Uterus (tissue), 4 donors: ENCODE data around the gene SLC8B1. TPM values are rescaled to one million over a fixed set of nuclear protein-coding genes. Genes with fewer than 3 reads are reported as not detected.

ENCODE experiments used
- DNase-seq, 2 donors: peaks; one replicate each; pipeline ENCODE4 v3.0.0-alpha.2; 2019 to 2020
- H3K27ac ChIP-seq, 2 donors: fragments of 200-600 bp; sonication (generic); 1 replicate in 1 of 2; 2 replicates in 1 of 2; pipeline ENCODE4 v1.5.1; 2016 to 2018
- H3K27me3 ChIP-seq, 2 donors: fragments of 200-600 bp; sonication (generic); one replicate each; pipeline ENCODE4 v1.5.1; 2018 to 2019; ENCODE audit warnings: control low read depth in 1 of 2
- H3K36me3 ChIP-seq, 2 donors: fragments of 200-600 bp; sonication (generic); one replicate each; pipeline ENCODE4 v1.5.1; 2019; ENCODE audit warnings: control low read depth in 1 of 2
- H3K4me1 ChIP-seq, 2 donors: fragments of 200-600 bp; sonication (generic); one replicate each; pipeline ENCODE4 v1.5.1; 2018 to 2019; ENCODE audit warnings: control low read depth in 1 of 2
- H3K4me3 ChIP-seq, 2 donors: fragments of 200-600 bp; sonication (generic); 1 replicate in 1 of 2; 2 replicates in 1 of 2; pipeline ENCODE4 v1.5.1; 2018 to 2019; ENCODE audit warnings: mild to moderate bottlenecking in 1 of 2
- H3K9me3 ChIP-seq, 2 donors: fragments of 200-600 bp; sonication (generic); one replicate each; pipeline ENCODE4 v1.5.1; 2019; ENCODE audit warnings: control low read depth in 1 of 2
- CTCF ChIP-seq, 4 experiments: fragments of 200-600 bp in 2 of 4; fragments of 450-650 bp in 2 of 4; sonication (generic) in 2 of 4; IDR thresholded peaks; one replicate each; pipeline ENCODE4 v1.5.1; 2016 to 2019; ENCODE audit warnings: antibody characterized with exemption in 4 of 4, mild to moderate bottlenecking in 2 of 4, moderate library complexity in 1 of 4
- POLR2A ChIP-seq, 2 donors: fragments of 450-650 bp; IDR thresholded peaks; one replicate each; pipeline ENCODE4 v1.6.1; 2016; ENCODE audit warnings: antibody characterized with exemption in 2 of 2, mild to moderate bottlenecking in 1 of 2, moderate library complexity in 1 of 2
- intact Hi-C: fragments of 100-400 bp; cut with DNase I; formaldehyde crosslinking; loops from one replicate; pipeline ENCODE4 v1.15.1; 2023; ENCODE audit warnings: low total_unique reads
- total RNA-seq, 4 donors: library from RNA; depleted of rRNA in 3 of 4; stranded (reverse); fragments of >200 nt in 3 of 4; gene quantifications; one replicate each; pipeline versions ENCODE4 v1.1.0 to v1.2.4, GENCODE V29; 2014 to 2023
- donor health status: DM: yes; HTN: yes; CAD: no.

SLC8B1 gene
- total RNA-seq, 4 donors from 2014 or later, result 14.2 to 47.1 (median 36.2) TPM

- Histone ChIP-seq H3K36me3 (no peaks in the 10 kb centered on the region), H3K4me3 (no peak overlapping the region), H3K27ac (peak overlapping the region; percentile 66 to 85), H3K9me3 (no peaks in the 10 kb centered on the region), H3K4me1 (peaks cover 0 to 20% of the 10 kb centered on the region in 2 donors), H3K27me3 (no peaks in the 10 kb centered on the region)
- no peak for DNase-seq
- intact Hi-C loops, result no loop called here
- TF ChIP-seq CTCF (IDR thresholded peaks at IDR 0.05) (no peak), POLR2A (IDR thresholded peaks at IDR 0.05) (no peak)
Observed at GRCh38 chr12:113270709-113271009, 64.2 kb downstream of the SLC8B1 start.

GRCh38 chr12:113269257-113269943 is 65.5 kb downstream of the SLC8B1 start:
- intact Hi-C loops, result no loop called here
- no peaks in the 10 kb centered on the region for H3K27me3 ChIP-seq
- peaks cover 0 to 20% of the 10 kb centered on the region in 2 donors for H3K4me1 ChIP-seq

GRCh38 chr12:113268621-113269020 is 66.3 kb downstream of the SLC8B1 start:
- intact Hi-C loops, result no loop called here
- DNase-seq, result no peak
- H3K27ac ChIP-seq, result no peak overlapping the region

More at GRCh38 chr12:113269257-113269943, 65.5 kb downstream of the SLC8B1 start:
- Histone ChIP-seq H3K4me3 (no peak overlapping the region), H3K36me3 (no peaks in the 10 kb centered on the region), H3K27ac (no peak overlapping the region), H3K9me3 (no peaks in the 10 kb centered on the region)
- DNase-seq, result no peak
- TF ChIP-seq CTCF (IDR thresholded peaks at IDR 0.05) (no peak), POLR2A (IDR thresholded peaks at IDR 0.05) (no peak)

GRCh38 chr12:113268136-113268535 is 66.8 kb downstream of the SLC8B1 start:
- no peak for DNase-seq
- TF ChIP-seq POLR2A (IDR thresholded peaks at IDR 0.05) (no peak), CTCF (IDR thresholded peaks at IDR 0.05) (no peak)
- Histone ChIP-seq H3K4me3 (no peak overlapping the region), H3K4me1 (peaks cover 0 to 17% of the 10 kb centered on the region in 2 donors), H3K36me3 (no peaks in the 10 kb centered on the region), H3K27ac (no peak overlapping the region), H3K27me3 (no peaks in the 10 kb centered on the region), H3K9me3 (no peaks in the 10 kb centered on the region)
- intact Hi-C loops, result no loop called here

More at GRCh38 chr12:113268621-113269020, 66.3 kb downstream of the SLC8B1 start:
- H3K9me3 ChIP-seq, result no peaks in the 10 kb centered on the region
- H3K4me3 ChIP-seq, result no peak overlapping the region
- H3K27me3 ChIP-seq, result no peaks in the 10 kb centered on the region
- peaks cover 0 to 20% of the 10 kb centered on the region in 2 donors for H3K4me1 ChIP-seq
- TF ChIP-seq POLR2A (IDR thresholded peaks at IDR 0.05), result no peak
- no peak for TF ChIP-seq CTCF (IDR thresholded peaks at IDR 0.05)
- H3K36me3 ChIP-seq, result no peaks in the 10 kb centered on the region

GRCh38 chr12:113267621-113268020 is 67.3 kb downstream of the SLC8B1 start:
- H3K27ac ChIP-seq, result no peak overlapping the region
- H3K9me3 ChIP-seq, result no peaks in the 10 kb centered on the region
- H3K27me3 ChIP-seq, result no peaks in the 10 kb centered on the region
- no peak overlapping the region for H3K4me3 ChIP-seq
- DNase-seq, result no peak
- no peak for TF ChIP-seq POLR2A (IDR thresholded peaks at IDR 0.05)
- TF ChIP-seq CTCF (IDR thresholded peaks at IDR 0.05), result no peak
- no peaks in the 10 kb centered on the region for H3K36me3 ChIP-seq
- intact Hi-C loops, result no loop called here
- H3K4me1 ChIP-seq, result peaks cover 0 to 13% of the 10 kb centered on the region in 2 donors
